Activated CD4-positive, alpha-beta T cell treated with anti-CD3 and anti-CD28 coated beads, Interleukin-2, Interleukin-4, amounts not matched to agents 100 ng/mL and 50 ng/mL, durations not matched to agents 16 hours and 8 hours (primary cell): ENCODE measurements around the gene HSPB7.

Experiments used
- DNase-seq: peaks from one replicate; pipeline ENCODE4 v3.0.0-alpha.2; 2020; ENCODE audit warnings: low spot score

The HSPB7 gene

GRCh38 chr1:15975805-15976680 is 41.8 kb downstream of the HSPB7 start, which contains the start of gene ZBTB17:
ZBTB17 (minus strand) TSS chr1:15976101; CDS start chr1:15948495, 27,606 bp downstream.
- peak; percentile 95 for DNase-seq

DNA sequence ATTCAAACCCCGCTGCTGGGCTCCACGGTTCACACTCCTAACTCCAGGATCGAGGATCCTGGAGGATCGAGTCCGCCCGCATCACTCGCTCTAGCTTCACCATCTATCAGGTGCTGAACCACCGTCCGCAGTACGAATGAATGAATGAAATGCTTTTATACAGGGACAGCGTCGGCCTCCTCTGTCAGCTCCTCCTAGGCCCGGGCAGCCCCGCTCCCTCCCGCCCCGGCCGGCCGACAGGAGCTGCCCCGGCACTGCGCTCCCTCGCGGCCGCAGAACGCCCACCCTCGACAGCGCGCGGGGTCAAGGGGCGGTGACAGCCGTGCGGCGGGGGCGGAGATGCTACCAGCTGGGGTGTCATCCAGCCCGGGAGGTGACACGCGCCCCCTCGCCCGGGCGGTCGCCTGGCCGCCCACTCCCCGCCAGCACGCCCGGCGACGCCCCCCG is 42.5 kb downstream of the HSPB7 start:
- DNase-seq = peak; percentile 71

DNA sequence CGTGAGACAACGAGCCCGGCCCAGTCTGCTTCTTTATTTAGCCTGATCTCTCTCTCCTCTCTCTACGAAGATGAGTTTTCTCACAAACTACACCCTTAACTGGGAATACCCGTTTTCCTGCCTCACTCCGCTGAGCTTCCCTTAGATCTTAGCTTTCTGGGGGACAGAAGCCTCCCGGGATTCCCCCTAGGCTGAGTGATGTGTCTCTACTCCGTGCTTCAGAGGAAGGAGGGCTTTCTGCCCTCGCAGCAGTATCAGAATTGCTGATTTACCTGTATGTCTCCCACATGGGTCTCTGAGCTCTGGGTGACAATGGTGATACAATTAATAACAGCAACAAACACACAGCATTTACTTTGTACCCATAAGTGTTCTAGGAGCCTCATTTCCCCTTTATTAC is 43.0 kb downstream of the HSPB7 start:
- DNase-seq = peak; percentile 51

DNA sequence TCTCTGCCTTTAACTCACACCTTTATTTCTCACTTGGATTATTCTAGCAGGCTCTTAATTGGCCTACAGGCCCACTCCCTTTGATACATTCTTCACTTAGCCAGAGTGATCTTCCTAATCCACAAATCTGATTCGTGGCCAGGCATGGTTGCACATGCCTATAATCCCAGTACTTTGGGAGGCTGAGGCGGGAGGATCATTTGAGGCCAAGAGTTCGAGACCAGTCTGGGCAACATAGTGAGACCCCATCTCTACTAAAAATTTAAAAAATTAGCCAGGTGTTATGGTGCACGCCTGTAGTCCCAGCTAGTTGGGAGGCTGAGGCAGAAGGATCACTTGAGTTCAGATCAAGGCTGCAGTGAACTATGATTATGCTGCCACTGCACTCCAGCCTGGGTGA is 44.1 kb downstream of the HSPB7 start:
- DNase-seq = no peak

GRCh38 chr1:15972409-15972808 is 45.4 kb downstream of the HSPB7 start:
- no peak for DNase-seq

DNA sequence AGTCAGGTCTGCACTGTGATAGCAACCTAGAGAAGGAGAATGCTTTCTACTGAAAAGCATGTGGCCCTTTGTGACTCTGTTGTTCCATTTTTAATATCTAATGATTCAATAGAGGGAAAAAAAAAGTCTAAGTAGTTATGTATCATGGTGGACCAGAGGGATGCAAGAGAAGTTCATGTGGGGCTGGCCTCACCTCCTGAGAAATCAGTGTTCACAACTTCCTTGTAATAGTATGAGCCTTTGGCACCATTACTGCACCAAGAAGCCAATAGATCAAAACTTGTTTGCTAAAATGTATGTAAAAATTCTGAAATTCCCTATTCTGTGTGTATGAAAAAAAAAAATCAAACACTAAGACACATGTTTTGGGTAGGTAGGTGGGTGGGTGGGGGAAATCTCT is 46.9 kb downstream of the HSPB7 start:
- no peak for DNase-seq

- no peak for DNase-seq
Measured at GRCh38 chr1:15969321-15969880, 48.4 kb downstream of the HSPB7 start.

GRCh38 chr1:15968172-15968571 is 49.7 kb downstream of the HSPB7 start:
- no peak for DNase-seq

DNA sequence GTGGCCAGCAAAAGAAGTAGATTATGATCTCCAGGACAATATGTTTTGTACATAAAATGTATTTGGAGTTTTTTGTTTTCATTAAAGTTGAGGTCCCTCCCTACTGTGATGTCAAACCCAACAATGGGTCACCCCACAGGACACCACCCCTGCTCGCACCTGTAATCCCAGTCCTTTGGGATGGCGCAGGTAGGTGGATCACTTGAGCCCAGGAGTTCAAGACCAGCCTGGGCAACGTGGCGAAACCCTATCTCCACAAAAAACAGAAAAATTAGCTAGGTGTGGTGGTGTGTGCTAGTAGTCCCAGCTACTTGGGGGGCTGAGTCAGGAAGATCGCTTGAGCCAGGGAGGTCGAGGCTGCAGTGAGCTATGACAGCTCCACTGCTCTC is 50.9 kb downstream of the HSPB7 start:
- DNase-seq = no peak

- peak; percentile 94 for DNase-seq
Measured at GRCh38 chr1:15966081-15966955, 51.5 kb downstream of the HSPB7 start.

GRCh38 chr1:15965228-15965767 is 52.5 kb downstream of the HSPB7 start:
- DNase-seq = peak; percentile 81
